CD4-positive, alpha-beta memory T cell (primary cell): ENCODE results near the gene ALOX5. TPM values are rescaled to one million over a fixed set of nuclear protein-coding genes. Genes with fewer than 3 reads are reported as not detected.
A peak's percentile ranks its signal among the peaks of the same experiment; 100 is the strongest.

Experiments
- CTCF ChIA-PET: fragments of 350-600 bp; sonication (Branson Sonifier 250); formaldehyde crosslinking; loops from one replicate; lab custom pipeline; 2021; ENCODE audit warnings: inconsistent platforms; ENCODE audit not compliant: partially characterized antibody; lab: Charles Lee
- POLR2A ChIA-PET: fragments of 350-600 bp; sonication (Branson Sonifier 250); formaldehyde crosslinking; loops from one replicate; lab custom pipeline; 2021; ENCODE audit not compliant: partially characterized antibody; lab: Charles Lee
- DNase-seq, 5 donors: peaks; one replicate each; pipeline versions ENCODE4 v3.0.0 to v3.0.0-alpha.2; 2020 to 2022; ENCODE audit warnings: mixed read lengths in 1 of 5
- H3K27ac ChIP-seq: one replicate; pipeline ENCODE4 v1.7.0; 2013; ENCODE audit warnings: low read depth, low read length
- H3K27me3 ChIP-seq: 2 replicates; pipeline ENCODE4 v1.7.0; 2013; ENCODE audit warnings: mild to moderate bottlenecking, low read length, moderate library complexity; ENCODE audit not compliant: insufficient read depth
- H3K36me3 ChIP-seq: 2 replicates; pipeline ENCODE4 v1.7.0; 2013; ENCODE audit warnings: mild to moderate bottlenecking, low read length, moderate library complexity; ENCODE audit not compliant: insufficient read depth
- H3K4me1 ChIP-seq: 2 replicates; pipeline ENCODE4 v1.7.0; 2013; ENCODE audit warnings: mild to moderate bottlenecking, low read length, moderate library complexity; ENCODE audit not compliant: insufficient read depth
- H3K4me3 ChIP-seq, 2 donors: one replicate each; pipeline ENCODE4 v1.7.0; 2013; ENCODE audit warnings: low read length in 2 of 2, mild to moderate bottlenecking in 1 of 2
- H3K9me3 ChIP-seq, 2 donors: one replicate each; pipeline ENCODE4 v1.7.0; 2013; ENCODE audit warnings: low read length in 2 of 2, control low read depth in 1 of 2; ENCODE audit not compliant: control insufficient read depth in 1 of 2
- H3K27ac Mint-ChIP-seq, 7 donors: one replicate each; pipeline ENCODE4 v1.8.0; 2020 to 2021; ENCODE audit warnings: mixed read lengths in 7 of 7, mild to moderate bottlenecking in 6 of 7, inconsistent platforms in 3 of 7, moderate library complexity in 3 of 7
- H3K27me3 Mint-ChIP-seq, 2 donors: one replicate each; pipeline ENCODE4 v1.8.0; 2020 to 2021; ENCODE audit warnings: mixed read lengths in 2 of 2
- H3K36me3 Mint-ChIP-seq, 2 donors: one replicate each; pipeline ENCODE4 v1.8.0; 2020 to 2021; ENCODE audit warnings: mixed read lengths in 2 of 2, inconsistent platforms in 1 of 2, mild to moderate bottlenecking in 1 of 2
- H3K4me1 Mint-ChIP-seq, 4 donors: one replicate each; pipeline ENCODE4 v1.8.0; 2020 to 2021; ENCODE audit warnings: mixed read lengths in 4 of 4, mild to moderate bottlenecking in 1 of 4
- H3K4me3 Mint-ChIP-seq, 8 donors: one replicate each; pipeline ENCODE4 v1.8.0; 2020 to 2021; ENCODE audit warnings: mixed read lengths in 8 of 8, mild to moderate bottlenecking in 7 of 8, moderate library complexity in 6 of 8, inconsistent platforms in 3 of 8
- H3K9me3 Mint-ChIP-seq, 8 donors: one replicate each; pipeline ENCODE4 v1.8.0; 2020 to 2021; ENCODE audit warnings: mixed read lengths in 8 of 8, mild to moderate bottlenecking in 5 of 8, inconsistent platforms in 3 of 8, moderate library complexity in 1 of 8
- intact Hi-C: fragments of 100-400 bp; cut with micrococcal nuclease; formaldehyde crosslinking; loops from one replicate; pipeline ENCODE4 v1.15.1; 2023
- polyA plus RNA-seq, 2 donors: library from polyadenylated mRNA; unstranded; fragments of 300-500 nt; fragmentation: Illumina TruSeq; gene quantifications; one replicate each; pipeline ENCODE4 v1.2.3, GENCODE V29; 2021
- total RNA-seq, 2 experiments: library from RNA; stranded (reverse); gene quantifications; one replicate each; pipeline ENCODE4 v1.2.3, GENCODE V29; 2021

Gene ALOX5
- total and polyA plus RNA-seq, 4 experiments from 2014 or later = 3.1 to 30.3 (median 9.3) TPM

DNA sequence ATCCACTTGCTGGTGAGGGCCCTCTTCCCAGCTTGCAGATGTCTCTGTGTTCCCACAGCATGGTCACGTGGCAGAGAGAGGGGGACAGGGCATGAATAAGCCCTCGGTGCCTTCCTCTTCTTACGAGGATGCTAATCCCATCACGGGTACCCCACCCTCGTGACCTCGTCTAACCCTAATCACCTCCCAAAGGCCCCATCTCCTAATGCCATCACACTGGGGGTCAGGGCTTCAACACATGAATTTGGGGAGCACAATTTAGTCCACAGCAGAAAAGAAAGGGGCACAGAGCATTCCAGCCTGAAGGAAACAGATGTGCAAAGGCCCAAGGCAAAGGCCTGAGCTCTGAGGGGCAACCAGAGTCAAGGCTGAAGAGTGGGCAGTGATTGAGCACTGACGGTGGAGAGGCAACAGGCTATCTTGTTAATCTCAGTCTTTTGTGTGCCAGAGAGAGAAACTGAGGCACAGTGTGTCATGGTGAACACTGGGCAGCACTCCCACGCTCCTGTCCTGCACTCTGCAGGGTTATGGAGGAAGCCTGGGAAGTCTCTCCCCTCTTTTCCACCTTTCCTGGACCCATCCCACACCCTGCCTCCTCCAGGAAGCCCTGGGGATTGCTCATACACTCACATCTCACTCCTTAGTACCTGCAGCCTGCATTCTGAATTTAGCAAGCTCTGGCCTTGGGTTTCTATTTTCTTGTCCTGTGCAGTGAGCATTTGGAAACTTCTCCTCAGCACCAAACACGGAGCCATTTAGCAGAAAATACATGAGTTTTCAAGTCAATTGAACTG is 49.0 kb downstream of the ALOX5 start:
- CTCF ChIA-PET = no interaction called here
- Mint-ChIP-seq H3K4me1 (peaks cover 39 to 85% (median 64%) of the 10 kb centered on the region in 4 donors), H3K36me3 (peaks cover 0 to 2% of the 10 kb centered on the region in 2 donors), H3K27ac (peak overlapping the region; percentile 89 to 97 (median 97)), H3K9me3 (peaks cover 0 to 1% (median 0%) of the 10 kb centered on the region in 8 donors), H3K4me3 (peak overlapping the region in 2 of 8 donors; percentile 17 to 24), H3K27me3 (no peaks in the 10 kb centered on the region)
- no peaks in the 10 kb centered on the region for H3K27me3 ChIP-seq
- H3K4me3 ChIP-seq = no peak overlapping the region
- DNase-seq = no peak
- H3K27ac ChIP-seq = peak overlapping the region; percentile 82
- H3K36me3 ChIP-seq = no peaks in the 10 kb centered on the region
- POLR2A ChIA-PET = interaction anchor here (1.0 kb wide), 1 partner anchor 24 kb away, joined by 3 read pairs; no protein-coding TSS in a partner anchor
- intact Hi-C loops = no loop called here
- no peaks in the 10 kb centered on the region for H3K9me3 ChIP-seq
- H3K4me1 ChIP-seq = peaks cover 71% of the 10 kb centered on the region

DNA sequence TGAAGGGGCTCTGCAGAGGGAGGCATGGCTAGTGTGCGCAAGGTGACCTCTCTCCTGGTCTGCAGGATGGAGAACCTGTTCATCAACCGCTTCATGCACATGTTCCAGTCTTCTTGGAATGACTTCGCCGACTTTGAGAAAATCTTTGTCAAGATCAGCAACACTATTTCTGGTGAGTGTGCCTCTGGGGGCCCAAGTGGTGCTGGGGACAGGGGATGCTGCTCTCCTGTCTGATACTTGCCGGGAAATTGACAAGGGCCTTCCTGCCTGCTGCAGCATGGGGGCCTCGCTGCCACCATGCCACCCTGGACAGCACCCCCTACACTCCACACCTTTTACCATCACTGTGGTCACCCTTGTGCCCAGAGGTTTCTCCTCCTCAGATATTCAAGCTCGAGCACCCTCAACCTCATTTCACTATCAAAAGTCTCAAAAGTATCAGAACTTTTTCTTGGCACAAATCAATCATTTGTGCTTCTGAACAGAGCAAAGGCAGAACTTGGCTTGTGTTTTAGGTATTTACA is 50.0 kb downstream of the ALOX5 start:
- Mint-ChIP-seq H3K9me3 (peaks cover 0 to 1% (median 0%) of the 10 kb centered on the region in 8 donors), H3K36me3 (peaks cover 0 to under 1% of the 10 kb centered on the region in 2 donors), H3K4me3 (no peak overlapping the region), H3K27ac (peak overlapping the region in 5 of 7 donors; percentile 57 to 89 (median 80)), H3K4me1 (peaks cover 35 to 77% (median 60%) of the 10 kb centered on the region in 4 donors), H3K27me3 (no peaks in the 10 kb centered on the region)
- H3K27ac ChIP-seq = no peak overlapping the region
- DNase-seq = no peak
- no peaks in the 10 kb centered on the region for H3K36me3 ChIP-seq
- H3K27me3 ChIP-seq = no peaks in the 10 kb centered on the region
- no peak overlapping the region for H3K4me3 ChIP-seq
- intact Hi-C loops = no loop called here
- H3K9me3 ChIP-seq = no peaks in the 10 kb centered on the region
- ChIA-PET CTCF (no interaction called here), POLR2A (interaction anchor here (1.0 to 1.3 kb wide), 2 partner anchors 9 to 25 kb away, joined by 3 read pairs; no protein-coding TSS in a partner anchor)
- peaks cover 61% of the 10 kb centered on the region for H3K4me1 ChIP-seq

GRCh38 chr10:45424668-45425404 is 50.8 kb downstream of the ALOX5 start:
- Mint-ChIP-seq H3K4me3 (peak overlapping the region in 1 of 8 donors; percentile 13), H3K27me3 (no peaks in the 10 kb centered on the region), H3K27ac (peak overlapping the region in 3 of 7 donors; percentile 61 to 89 (median 62)), H3K36me3 (no peaks in the 10 kb centered on the region), H3K9me3 (peaks cover 0 to 1% (median 0%) of the 10 kb centered on the region in 8 donors), H3K4me1 (peaks cover 30 to 69% (median 54%) of the 10 kb centered on the region in 4 donors)
- intact Hi-C loops = no loop called here
- Histone ChIP-seq H3K4me3 (no peak overlapping the region), H3K27ac (no peak overlapping the region), H3K27me3 (no peaks in the 10 kb centered on the region), H3K9me3 (no peaks in the 10 kb centered on the region), H3K36me3 (no peaks in the 10 kb centered on the region), H3K4me1 (peaks cover 53% of the 10 kb centered on the region)
- DNase-seq = no peak
- ChIA-PET CTCF (no interaction called here), POLR2A (interaction anchor here (1.3 kb wide), 1 partner anchor 9 kb away, joined by 3 read pairs; no protein-coding TSS in a partner anchor)

GRCh38 chr10:45425621-45426563 is 51.9 kb downstream of the ALOX5 start:
- no peaks in the 10 kb centered on the region for H3K27me3 Mint-ChIP-seq
- Histone ChIP-seq H3K27ac (no peak overlapping the region), H3K4me1 (peaks cover 43% of the 10 kb centered on the region), H3K9me3 (no peaks in the 10 kb centered on the region), H3K36me3 (no peaks in the 10 kb centered on the region), H3K27me3 (no peaks in the 10 kb centered on the region), H3K4me3 (no peak overlapping the region)
- intact Hi-C loops = no loop called here
- no peaks in the 10 kb centered on the region for H3K9me3 Mint-ChIP-seq
- H3K36me3 Mint-ChIP-seq = no peaks in the 10 kb centered on the region
- H3K4me3 Mint-ChIP-seq = peak overlapping the region in 2 of 8 donors; percentile 30 to 53
- peak overlapping the region in 6 of 7 donors; percentile 14 to 87 (median 78) for H3K27ac Mint-ChIP-seq
- CTCF ChIA-PET = no interaction called here
- POLR2A ChIA-PET = interaction anchor here (1.1 kb wide), 1 partner anchor 8 kb away, joined by 3 read pairs; no protein-coding TSS in a partner anchor
- no peak for DNase-seq
- H3K4me1 Mint-ChIP-seq = peaks cover 22 to 58% (median 45%) of the 10 kb centered on the region in 4 donors

DNA sequence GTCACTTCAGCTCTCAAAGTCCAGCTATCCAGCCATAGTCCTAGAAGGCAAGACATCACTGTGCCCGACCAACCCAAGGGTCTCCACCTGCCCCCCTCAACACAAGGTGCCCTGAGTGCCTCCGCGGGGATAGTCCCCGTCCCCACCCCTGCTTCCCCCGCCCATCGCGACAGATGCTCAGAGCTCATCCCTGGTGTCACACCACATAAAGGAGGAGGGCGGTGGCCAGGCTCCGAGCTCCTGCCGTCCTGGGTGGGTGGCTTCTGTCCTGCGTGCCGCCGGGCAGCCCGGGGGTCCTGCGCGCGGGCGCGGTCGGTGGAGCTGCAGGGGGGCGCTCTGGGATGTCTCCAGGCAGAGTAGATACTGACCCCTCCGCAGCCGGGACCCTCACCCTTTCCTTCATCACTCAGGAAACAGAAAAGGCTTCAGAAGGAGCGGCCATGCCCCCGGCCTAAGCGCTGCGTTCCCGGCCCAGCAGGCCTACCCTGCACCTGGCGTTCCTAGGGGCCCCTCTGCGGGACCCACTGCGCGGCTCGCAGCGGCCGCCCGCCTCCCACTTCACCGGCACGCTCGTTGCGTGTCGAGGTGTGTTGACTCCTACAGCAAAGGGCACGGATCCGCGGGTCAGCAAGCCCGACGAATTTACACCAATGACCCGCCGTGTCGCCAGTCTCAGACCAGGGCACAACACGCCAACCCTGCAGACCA is 53.4 kb downstream of the ALOX5 start:
- no peaks in the 10 kb centered on the region for H3K9me3 Mint-ChIP-seq
- no peak for DNase-seq
- no peaks in the 10 kb centered on the region for H3K36me3 Mint-ChIP-seq
- Histone ChIP-seq H3K4me1 (peaks cover 31% of the 10 kb centered on the region), H3K27me3 (no peaks in the 10 kb centered on the region), H3K36me3 (no peaks in the 10 kb centered on the region), H3K4me3 (no peak overlapping the region), H3K9me3 (no peaks in the 10 kb centered on the region), H3K27ac (no peak overlapping the region)
- H3K4me3 Mint-ChIP-seq = no peak overlapping the region
- intact Hi-C loops = no loop called here
- no peak overlapping the region for H3K27ac Mint-ChIP-seq
- H3K4me1 Mint-ChIP-seq = peaks cover 10 to 43% (median 32%) of the 10 kb centered on the region in 4 donors
- ChIA-PET POLR2A (no interaction called here), CTCF (no interaction called here)
- H3K27me3 Mint-ChIP-seq = no peaks in the 10 kb centered on the region

DNA sequence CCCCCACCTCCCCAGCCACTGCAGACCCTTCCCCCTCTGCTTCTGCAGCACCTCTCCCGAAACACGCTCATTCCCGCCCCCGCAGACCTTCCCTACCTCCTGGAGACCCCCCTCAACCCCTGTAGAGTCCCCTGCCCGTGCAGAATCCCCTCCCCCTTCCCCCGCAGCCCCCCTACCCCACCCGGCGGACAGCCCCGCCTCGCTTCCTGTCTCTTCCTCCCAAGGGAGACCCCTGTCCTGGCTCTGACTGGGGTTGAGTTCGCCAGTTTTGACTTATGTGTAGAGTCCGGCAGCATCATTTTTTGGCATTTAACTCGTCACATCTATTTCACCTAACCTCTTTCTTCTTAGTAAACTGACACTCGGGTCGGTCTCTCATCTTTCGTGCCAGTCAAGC is 54.0 kb downstream of the ALOX5 start:
- peaks cover 12 to 43% (median 31%) of the 10 kb centered on the region in 4 donors for H3K4me1 Mint-ChIP-seq
- no peaks in the 10 kb centered on the region for H3K27me3 Mint-ChIP-seq
- H3K4me1 ChIP-seq = peaks cover 31% of the 10 kb centered on the region
- no peaks in the 10 kb centered on the region for H3K9me3 Mint-ChIP-seq
- intact Hi-C loops = no loop called here
- no peak overlapping the region for H3K27ac ChIP-seq
- CTCF ChIA-PET = no interaction called here
- H3K4me3 Mint-ChIP-seq = no peak overlapping the region
- H3K36me3 Mint-ChIP-seq = no peaks in the 10 kb centered on the region
- H3K27ac Mint-ChIP-seq = peak overlapping the region in 2 of 7 donors; percentile 3 to 41
- no peak overlapping the region for H3K4me3 ChIP-seq
- POLR2A ChIA-PET = no interaction called here
- H3K36me3 ChIP-seq = no peaks in the 10 kb centered on the region
- DNase-seq = no peak
- H3K9me3 ChIP-seq = no peaks in the 10 kb centered on the region
- H3K27me3 ChIP-seq = no peaks in the 10 kb centered on the region
